Common myeloid progenitor, CD34-positive (primary cell): ENCODE results near the gene TYRO3.

Source experiments
- CTCF ChIA-PET: fragments of 350-600 bp; sonication (Branson Sonifier 250); formaldehyde crosslinking; loops from one replicate; lab custom pipeline; 2021; ENCODE audit warnings: antibody characterized with exemption; lab: Charles Lee
- POLR2A ChIA-PET: fragments of 350-600 bp; sonication (Branson Sonifier 250); formaldehyde crosslinking; loops from one replicate; lab custom pipeline; 2021; ENCODE audit warnings: antibody characterized with exemption; lab: Charles Lee
- DNase-seq, 3 donors: peaks; one replicate each; pipeline versions ENCODE4 v3.0.0 to v3.0.0-alpha.2; 2013
- H3K27ac ChIP-seq, 2 experiments: 1 replicate in 1 of 2; 2 replicates in 1 of 2; pipeline ENCODE4 v1.7.0; 2013; ENCODE audit warnings: inconsistent platforms in 2 of 2, low read length in 2 of 2, mild to moderate bottlenecking in 2 of 2, low read depth in 1 of 2, moderate library complexity in 1 of 2; ENCODE audit not compliant: severe bottlenecking in 2 of 2, insufficient read depth in 1 of 2, poor library complexity in 1 of 2
- H3K27me3 ChIP-seq, 5 experiments: replicated peaks in 2 of 5; 1 replicate in 3 of 5; 2 replicates in 2 of 5; pipeline versions ENCODE4 v1.6.1 to v1.7.0; 2013; ENCODE audit warnings: low read length in 4 of 5, mild to moderate bottlenecking in 2 of 5, moderate library complexity in 2 of 5, inconsistent platforms in 1 of 5; ENCODE audit not compliant: insufficient read depth in 5 of 5, control insufficient read depth in 4 of 5
- H3K36me3 ChIP-seq, 4 experiments: 1 replicate in 2 of 4; 2 replicates in 2 of 4; pipeline versions ENCODE4 v1.6.1 to v1.7.0; 2013; ENCODE audit warnings: low read length in 3 of 4, control low read depth in 1 of 4, mild to moderate bottlenecking in 1 of 4; ENCODE audit not compliant: control insufficient read depth in 4 of 4, insufficient read depth in 4 of 4
- H3K4me1 ChIP-seq, 4 experiments: 1 replicate in 3 of 4; 2 replicates in 1 of 4; pipeline versions ENCODE4 v1.6.1 to v1.7.1; 2013; ENCODE audit warnings: low read length in 3 of 4, mild to moderate bottlenecking in 3 of 4, control low read depth in 1 of 4, inconsistent platforms in 1 of 4, moderate library complexity in 1 of 4; ENCODE audit not compliant: control insufficient read depth in 4 of 4, insufficient read depth in 4 of 4; ENCODE audit errors: control extremely low read depth in 1 of 4
- H3K4me3 ChIP-seq, 7 experiments: 1 replicate in 4 of 7; 2 replicates in 3 of 7; pipeline versions ENCODE4 v1.5.1 to v1.7.0; 2013; ENCODE audit warnings: mild to moderate bottlenecking in 7 of 7, low read length in 6 of 7, moderate library complexity in 6 of 7, inconsistent platforms in 2 of 7, low read depth in 2 of 7, control low read depth in 1 of 7; ENCODE audit not compliant: insufficient read depth in 4 of 7, control insufficient read depth in 1 of 7; ENCODE audit errors: extremely low read depth in 1 of 7
- H3K9me3 ChIP-seq, 5 experiments: 1 replicate in 4 of 5; 2 replicates in 1 of 5; pipeline versions ENCODE4 v1.6.1 to v1.7.1; 2013; ENCODE audit warnings: low read length in 4 of 5, mild to moderate bottlenecking in 2 of 5, inconsistent platforms in 1 of 5, low read depth in 1 of 5, moderate library complexity in 1 of 5; ENCODE audit not compliant: control insufficient read depth in 4 of 5, insufficient read depth in 2 of 5; ENCODE audit errors: control extremely low read depth in 1 of 5
- WGBS: methylation state at CpG from one replicate; pipeline ENCODE4 v1.1.5; 2013; ENCODE audit not compliant: insufficient coverage; 5-methylcytosine and 5-hydroxymethylcytosine counted together

TYRO3 gene

DNA sequence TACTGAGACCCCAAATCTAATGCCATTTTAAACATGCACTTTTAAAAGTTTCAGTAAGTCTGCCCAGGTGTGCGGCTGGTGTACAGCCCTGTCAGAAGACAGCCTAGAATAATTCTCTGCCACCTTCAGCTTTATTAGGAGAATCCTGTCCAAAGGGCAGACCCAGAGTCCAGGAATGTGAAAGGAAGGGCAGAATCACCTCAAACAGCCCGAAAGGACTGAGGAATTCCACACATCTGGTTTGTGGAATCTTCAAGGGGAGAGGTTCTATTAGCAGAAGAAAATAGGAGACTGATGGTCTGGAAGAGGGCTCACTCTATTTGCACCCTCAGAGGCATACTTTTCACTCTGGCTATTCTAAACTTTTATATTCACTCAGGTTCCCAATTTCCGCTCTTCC, 46.6 kb downstream of the TYRO3 start:
- DNase-seq: no peak
- WGBS: 94% methylated on average over 2 of the region's 3 CpGs
- ChIA-PET POLR2A (interaction anchor here (0.6 kb wide), 1 partner anchor 10 kb away, joined by 5 read pairs; no protein-coding TSS in a partner anchor), CTCF (interaction anchor here (1.0 to 2.8 kb wide), 2 partner anchors 205 to 207 kb away, joined by 3 to 9 read pairs; no protein-coding TSS in a partner anchor)
- Histone ChIP-seq H3K9me3 (no peaks in the 10 kb centered on the region), H3K36me3 (no peaks in the 10 kb centered on the region), H3K4me1 (peaks cover 0 to 9% (median 6%) of the 10 kb centered on the region in 4 experiments), H3K27me3 (peaks cover 0 to 7% (median 0%) of the 10 kb centered on the region in 5 experiments), H3K4me3 (no peak overlapping the region), H3K27ac (no peak overlapping the region)

DNA sequence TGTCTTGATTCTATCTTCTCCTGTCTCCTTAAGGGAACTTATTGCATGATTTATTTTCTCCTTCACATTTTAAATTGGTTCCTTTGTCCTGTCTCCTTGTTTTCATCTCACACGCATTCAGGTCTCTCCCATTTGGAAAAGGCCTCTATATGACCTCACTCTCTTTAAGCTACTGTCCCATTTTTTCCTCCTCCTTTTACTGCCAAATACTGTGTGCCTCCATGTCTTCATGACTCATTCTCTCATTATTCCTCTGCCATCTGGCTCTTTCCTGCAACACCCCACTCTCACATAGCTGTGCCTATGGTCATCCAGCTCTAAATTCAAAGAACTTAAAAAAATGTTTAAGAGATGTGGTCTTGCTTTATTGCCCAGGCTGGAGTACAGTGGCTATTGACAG, 48.0 kb downstream of the TYRO3 start:
- Histone ChIP-seq H3K36me3 (no peaks in the 10 kb centered on the region), H3K27ac (no peak overlapping the region), H3K27me3 (peaks cover 0 to 7% (median 0%) of the 10 kb centered on the region in 5 experiments), H3K4me1 (peaks cover 0 to 9% (median 6%) of the 10 kb centered on the region in 4 experiments), H3K4me3 (no peak overlapping the region), H3K9me3 (no peaks in the 10 kb centered on the region)
- no peak for DNase-seq
- 100% methylated on average over 1 of the region's 1 CpG for WGBS
- ChIA-PET CTCF (interaction anchor here (0.5 to 1.3 kb wide), 4 partner anchors 13 to 168 kb away, joined by 3 to 4 read pairs (median 3); partner anchors contain the start of gene MAPKBP1), POLR2A (no interaction called here)

DNA sequence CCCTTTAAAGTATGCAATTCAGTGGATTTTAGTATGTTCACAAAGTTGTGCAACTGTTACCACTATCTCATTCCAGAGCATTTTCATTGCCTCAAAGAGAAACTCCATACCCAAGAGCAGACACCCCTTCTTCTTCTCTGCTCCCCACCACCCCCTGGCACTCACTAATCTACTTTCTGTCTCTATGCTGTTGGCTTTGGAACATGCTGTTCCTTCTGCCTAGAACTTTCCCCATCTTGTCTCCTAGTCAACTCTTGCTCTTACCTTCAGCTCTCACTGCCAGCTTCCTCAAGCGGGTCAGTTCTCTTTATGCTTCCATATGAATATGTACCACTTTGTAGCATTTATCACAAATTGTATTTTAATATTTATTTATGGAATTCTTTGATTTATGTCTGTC, 50.1 kb downstream of the TYRO3 start:
- DNase-seq: no peak
- Histone ChIP-seq H3K27ac (no peak overlapping the region), H3K4me3 (no peak overlapping the region), H3K27me3 (no peaks in the 10 kb centered on the region), H3K4me1 (peaks cover 0 to 6% (median 4%) of the 10 kb centered on the region in 4 experiments), H3K36me3 (no peaks in the 10 kb centered on the region), H3K9me3 (no peaks in the 10 kb centered on the region)
- ChIA-PET POLR2A (no interaction called here), CTCF (no interaction called here)
- WGBS: no CpG with 5 or more reads among the region's 1 CpG

DNA sequence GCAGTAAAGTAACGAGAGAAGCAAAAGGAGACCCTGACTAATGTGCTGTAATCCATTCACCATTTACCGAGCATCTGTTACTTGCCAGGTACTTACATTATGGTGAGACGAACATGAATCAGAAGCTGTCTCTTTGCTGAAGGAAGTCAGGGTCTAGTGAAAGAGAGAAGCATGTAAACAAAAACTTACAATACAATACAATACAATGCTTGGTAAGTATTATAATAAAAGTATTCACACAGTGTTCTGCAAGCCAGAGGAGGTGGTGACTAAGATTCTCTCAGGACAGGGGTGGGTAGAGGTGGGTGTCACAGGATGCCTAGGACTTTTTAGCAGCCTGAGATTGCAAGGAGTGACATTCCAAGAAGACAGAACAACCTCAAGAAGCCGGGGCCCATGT, 51.0 kb downstream of the TYRO3 start:
- ChIA-PET POLR2A (no interaction called here), CTCF (interaction anchor here (1.5 kb wide), 1 partner anchor 10 kb away, joined by 4 read pairs; no protein-coding TSS in a partner anchor)
- 86% methylated on average over 1 of the region's 4 CpGs for WGBS
- Histone ChIP-seq H3K4me3 (no peak overlapping the region), H3K27ac (no peak overlapping the region), H3K9me3 (no peaks in the 10 kb centered on the region), H3K36me3 (no peaks in the 10 kb centered on the region), H3K4me1 (no peaks in the 10 kb centered on the region), H3K27me3 (no peaks in the 10 kb centered on the region)
- DNase-seq: no peak

DNA sequence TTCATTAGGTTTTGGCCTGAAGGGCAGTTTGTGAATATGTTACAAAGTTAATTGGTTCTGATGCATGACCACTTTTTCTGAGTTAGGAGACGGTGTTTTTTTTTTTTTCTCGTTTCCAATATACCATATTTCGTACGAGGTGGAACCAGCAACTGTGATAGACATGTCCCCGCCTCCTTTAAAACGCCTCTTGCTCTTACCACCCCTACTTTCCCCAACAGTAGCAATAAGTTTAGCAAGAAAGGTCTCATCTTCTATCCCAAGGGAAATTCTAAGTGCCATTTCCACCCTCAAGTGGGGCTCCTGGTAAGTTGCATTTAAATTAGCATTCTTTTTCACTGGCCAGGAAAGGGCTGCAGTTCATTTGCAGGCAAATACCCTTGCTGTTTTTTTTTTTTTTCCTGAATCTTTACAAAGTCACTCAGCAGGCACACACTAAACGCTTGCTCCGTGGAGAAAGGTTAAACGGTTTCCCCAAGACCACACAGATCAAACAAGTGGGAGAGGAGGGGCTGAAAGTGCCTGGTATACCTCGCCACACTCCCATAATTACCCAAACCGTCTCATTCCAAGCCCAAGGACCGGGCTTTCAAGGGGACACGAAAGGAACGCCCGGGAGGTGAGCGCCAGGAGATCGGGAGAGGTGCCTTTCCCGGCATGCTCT, 61.7 kb downstream of the TYRO3 start:
- Histone ChIP-seq H3K27me3 (peaks cover 0 to 4% (median 0%) of the 10 kb centered on the region in 5 experiments), H3K4me3 (peak overlapping the region in 6 of 7 experiments; percentile 15 to 61 (median 42)), H3K36me3 (no peaks in the 10 kb centered on the region), H3K27ac (no peak overlapping the region), H3K9me3 (peaks cover 0 to 14% (median 4%) of the 10 kb centered on the region in 5 experiments), H3K4me1 (peaks cover 0 to 8% (median 3%) of the 10 kb centered on the region in 4 experiments)
- CTCF ChIA-PET: interaction anchor here (0.8 to 1.7 kb wide), 4 partner anchors 10 to 81 kb away, joined by 3 to 4 read pairs (median 4); partner anchors contain the start of gene MGA
- DNase-seq: peak in 1 of 3 donors; percentile 29
- 26% methylated on average over 15 of the region's 18 CpGs for WGBS
- POLR2A ChIA-PET: interaction anchor here (0.6 kb wide), 1 partner anchor 77 kb away, joined by 6 read pairs; the partner anchor contains the start of gene RPAP1

DNA sequence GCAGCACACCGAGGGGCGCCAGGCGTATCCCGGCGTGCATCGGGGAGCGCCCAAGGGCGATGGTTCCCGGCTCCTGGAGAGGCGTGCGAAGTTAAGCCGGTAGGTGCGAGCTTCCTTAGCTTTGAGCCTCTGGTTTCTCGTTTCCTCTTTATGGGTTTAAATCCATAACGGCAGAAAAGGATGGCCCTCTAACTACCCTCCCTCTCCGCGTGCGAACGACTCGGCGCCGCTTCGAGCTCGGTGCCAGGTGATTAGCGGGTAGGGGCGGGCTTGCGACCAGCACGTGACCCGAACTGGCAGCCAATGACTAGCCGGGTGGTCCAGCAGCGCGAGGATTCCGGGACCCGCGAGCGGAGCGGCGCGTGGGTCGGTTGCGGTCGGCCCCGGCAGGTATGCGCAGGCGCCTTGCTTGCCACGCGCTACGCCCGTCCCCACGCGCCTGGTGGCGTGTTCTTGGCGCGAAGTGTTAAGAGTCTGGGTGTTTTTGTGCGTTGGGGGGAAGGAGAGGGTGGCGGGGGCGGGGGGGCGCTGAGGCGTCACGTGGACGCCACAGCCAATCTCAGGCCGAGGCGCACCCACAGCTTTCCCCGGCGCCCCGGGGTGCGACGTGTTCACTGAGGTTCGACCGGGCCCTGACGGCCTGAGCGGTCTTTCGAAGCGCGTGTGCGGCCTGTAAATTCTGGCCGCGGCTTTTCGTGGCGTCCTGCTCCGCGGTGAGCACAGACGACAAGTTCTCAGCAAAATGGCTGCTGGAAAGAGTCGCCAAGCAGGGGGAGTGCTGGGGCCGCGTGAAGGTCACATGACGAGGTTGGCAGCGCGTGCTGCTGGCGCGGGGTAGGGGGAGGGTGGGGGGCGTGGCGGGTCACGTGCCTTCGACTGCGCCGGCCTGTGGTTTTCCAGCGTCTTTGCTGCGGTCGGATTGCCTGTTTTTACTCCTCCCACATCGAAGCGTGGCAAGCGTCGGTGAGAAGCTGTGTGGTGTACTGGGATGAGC, 62.5 kb downstream of the TYRO3 start:
- ChIA-PET CTCF (interaction anchor here (1.1 to 1.7 kb wide), 4 partner anchors 11 to 80 kb away, joined by 3 to 4 read pairs (median 4); partner anchors contain the start of gene MGA), POLR2A (interaction anchor here (0.6 to 0.9 kb wide), 2 partner anchors 40 to 77 kb away, joined by 3 to 6 read pairs; partner anchors contain the start of gene RPAP1)
- Histone ChIP-seq H3K4me1 (peaks cover 0 to 8% (median 3%) of the 10 kb centered on the region in 4 experiments), H3K4me3 (peak overlapping the region in 6 of 7 experiments; percentile 15 to 61 (median 37)), H3K9me3 (peaks cover 0 to 14% (median 4%) of the 10 kb centered on the region in 5 experiments), H3K27ac (no peak overlapping the region), H3K27me3 (peaks cover 0 to 4% (median 0%) of the 10 kb centered on the region in 5 experiments), H3K36me3 (no peaks in the 10 kb centered on the region)
- DNase-seq: peak; percentile 83 to 95 (median 94)
- 1% methylated on average over 90 of the region's 104 CpGs for WGBS
